Prostate gland (tissue), 2 donors: ENCODE results near the gene ADGRL1.

ENCODE experiments used
- POLR2A ChIP-seq: fragments of 450-650 bp; IDR thresholded peaks from one replicate; pipeline ENCODE4 v1.6.1; 2016; ENCODE audit warnings: antibody characterized with exemption, mild to moderate bottlenecking
- POLR2AphosphoS5 ChIP-seq: sonication (generic); formaldehyde crosslinking; IDR thresholded peaks from one replicate; pipeline ENCODE4 v1.6.1; 2017; ENCODE audit warnings: antibody characterized with exemption
- TF ChIP-seq, protein P1 (sequence below), 4 experiments: fragments of 200-600 bp in 2 of 4; fragments of 450-650 bp in 2 of 4; sonication (generic) in 2 of 4; IDR thresholded peaks; 1 replicate in 3 of 4; 2 replicates in 1 of 4; pipeline ENCODE4 v1.5.1; 2016 to 2019; ENCODE audit warnings: antibody characterized with exemption in 4 of 4, mild to moderate bottlenecking in 2 of 4, moderate library complexity in 2 of 4

DNA sequence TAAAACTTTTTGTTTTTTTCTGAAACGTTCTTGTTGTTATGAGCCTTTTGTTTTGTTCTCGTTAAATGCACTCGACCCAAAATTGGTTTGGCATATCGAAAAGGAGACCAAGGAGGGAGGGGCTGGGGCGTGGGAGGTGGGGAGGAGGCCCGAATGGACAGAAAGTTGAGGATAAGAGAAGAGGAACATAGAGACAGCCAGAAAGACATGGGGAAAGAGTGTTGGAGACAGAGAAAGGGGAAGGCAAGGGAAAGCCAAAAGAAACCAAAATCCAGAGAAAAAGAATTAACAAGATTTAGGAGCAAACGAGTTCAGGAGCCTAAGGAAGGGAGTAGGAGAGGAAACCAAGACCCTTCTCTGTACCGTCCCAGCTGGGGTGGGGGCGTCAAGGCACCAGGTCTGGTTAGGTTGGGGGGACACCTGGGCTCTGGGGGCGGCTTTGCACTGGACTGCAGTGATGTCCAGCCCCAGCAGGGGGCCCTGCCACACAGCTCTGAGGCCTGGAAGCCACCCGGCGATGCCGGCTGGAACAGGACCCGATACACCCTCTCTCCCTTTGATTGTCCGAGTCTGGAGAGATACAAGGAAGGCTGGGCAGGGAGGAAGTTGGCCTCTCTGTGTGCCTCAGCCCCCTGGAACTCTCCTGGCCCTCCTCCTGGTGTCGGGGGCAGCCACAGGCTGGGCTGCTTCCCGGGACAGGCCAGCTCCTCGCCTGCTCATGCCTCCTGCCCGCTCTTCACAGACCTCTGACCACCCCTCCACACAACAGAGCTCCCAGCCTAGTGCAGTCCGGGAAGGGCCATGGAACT, 58.0 kb downstream of the ADGRL1 start:
- TF ChIP-seq POLR2A (no peak), POLR2AphosphoS5 (peak; percentile 34)
- TF ChIP-seq, protein P1, sequence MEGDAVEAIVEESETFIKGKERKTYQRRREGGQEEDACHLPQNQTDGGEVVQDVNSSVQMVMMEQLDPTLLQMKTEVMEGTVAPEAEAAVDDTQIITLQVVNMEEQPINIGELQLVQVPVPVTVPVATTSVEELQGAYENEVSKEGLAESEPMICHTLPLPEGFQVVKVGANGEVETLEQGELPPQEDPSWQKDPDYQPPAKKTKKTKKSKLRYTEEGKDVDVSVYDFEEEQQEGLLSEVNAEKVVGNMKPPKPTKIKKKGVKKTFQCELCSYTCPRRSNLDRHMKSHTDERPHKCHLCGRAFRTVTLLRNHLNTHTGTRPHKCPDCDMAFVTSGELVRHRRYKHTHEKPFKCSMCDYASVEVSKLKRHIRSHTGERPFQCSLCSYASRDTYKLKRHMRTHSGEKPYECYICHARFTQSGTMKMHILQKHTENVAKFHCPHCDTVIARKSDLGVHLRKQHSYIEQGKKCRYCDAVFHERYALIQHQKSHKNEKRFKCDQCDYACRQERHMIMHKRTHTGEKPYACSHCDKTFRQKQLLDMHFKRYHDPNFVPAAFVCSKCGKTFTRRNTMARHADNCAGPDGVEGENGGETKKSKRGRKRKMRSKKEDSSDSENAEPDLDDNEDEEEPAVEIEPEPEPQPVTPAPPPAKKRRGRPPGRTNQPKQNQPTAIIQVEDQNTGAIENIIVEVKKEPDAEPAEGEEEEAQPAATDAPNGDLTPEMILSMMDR (IDR thresholded peaks at IDR 0.05), result peak; percentile 53 to 89 (median 72)
